GM23338 (cell line): ENCODE data around the gene PHACTR1. TPM values are rescaled to one million over a fixed set of nuclear protein-coding genes. Genes with fewer than 3 reads are reported as not detected.

Experiments used
- ATAC-seq: fragments of 200-7000 bp; cut with Tn5 transposase; 3 replicates; pipeline ENCODE4 v1.9.1; 2020
- DNase-seq: peaks from one replicate; pipeline ENCODE4 v3.0.0-alpha.2; 2015; ENCODE audit warnings: low spot score
- H2AFZ ChIP-seq: fragments of 200-600 bp; sonication (generic); 2 replicates; pipeline ENCODE4 v1.8.0; 2016; ENCODE audit warnings: antibody characterized with exemption, mild to moderate bottlenecking, moderate library complexity
- H3F3A ChIP-seq: fragments of 200-600 bp; sonication (generic); replicated peaks from 2 replicates; pipeline ENCODE4 v1.8.0; 2017; ENCODE audit warnings: antibody characterized with exemption, mixed run types, low read depth
- H3K27ac ChIP-seq: fragments of 200-600 bp; sonication (generic); 2 replicates; pipeline ENCODE4 v1.6.1; 2016; ENCODE audit warnings: low read depth
- H3K27me3 ChIP-seq: fragments of 200-600 bp; sonication (generic); 2 replicates; pipeline ENCODE4 v1.8.0; 2016; ENCODE audit warnings: mild to moderate bottlenecking, mixed run types, moderate library complexity; ENCODE audit not compliant: insufficient read depth
- H3K36me3 ChIP-seq: fragments of 200-600 bp; sonication (generic); 2 replicates; pipeline ENCODE4 v1.8.0; 2016; ENCODE audit warnings: mild to moderate bottlenecking; ENCODE audit not compliant: insufficient read depth
- H3K4me1 ChIP-seq: fragments of 200-600 bp; sonication (generic); 2 replicates; pipeline ENCODE4 v1.8.0; 2016; ENCODE audit warnings: mild to moderate bottlenecking, moderate library complexity; ENCODE audit not compliant: insufficient read depth
- H3K4me2 ChIP-seq: fragments of 200-600 bp; sonication (generic); 2 replicates; pipeline ENCODE4 v1.7.1; 2017; ENCODE audit warnings: mixed run types
- H3K4me3 ChIP-seq: fragments of 200-600 bp; sonication (generic); 2 replicates; pipeline ENCODE4 v1.6.1; 2016; ENCODE audit warnings: mixed run types
- H3K79me2 ChIP-seq: fragments of 200-600 bp; sonication (generic); replicated peaks from 2 replicates; pipeline ENCODE4 v1.8.0; 2017; ENCODE audit warnings: mild to moderate bottlenecking; ENCODE audit not compliant: insufficient read depth
- H3K9me2 ChIP-seq: fragments of 200-600 bp; sonication (generic); 2 replicates; pipeline ENCODE4 v1.8.0; 2017; ENCODE audit not compliant: insufficient read depth
- H4K20me1 ChIP-seq: fragments of 200-600 bp; sonication (generic); replicated peaks from 2 replicates; pipeline ENCODE4 v1.8.0; 2017; ENCODE audit warnings: mild to moderate bottlenecking; ENCODE audit not compliant: insufficient read depth
- H3K27ac Mint-ChIP-seq: 2 replicates; pipeline ENCODE4 v1.8.0; 2020; ENCODE audit warnings: inconsistent platforms, mild to moderate bottlenecking, moderate library complexity, mixed read lengths
- H3K27me3 Mint-ChIP-seq: 3 replicates; pipeline ENCODE4 v1.8.0; 2022; ENCODE audit warnings: low read depth, mild to moderate bottlenecking, moderate library complexity, mixed read lengths, inconsistent platforms; ENCODE audit not compliant: insufficient read depth, poor library complexity
- H3K36me3 Mint-ChIP-seq: 3 replicates; pipeline ENCODE4 v1.8.0; 2021; ENCODE audit warnings: low read depth, mild to moderate bottlenecking, inconsistent platforms, moderate library complexity, mixed read lengths
- H3K4me1 Mint-ChIP-seq: 3 replicates; pipeline ENCODE4 v1.8.0; 2020; ENCODE audit warnings: mild to moderate bottlenecking, inconsistent platforms, mixed read lengths
- H3K4me3 Mint-ChIP-seq: 3 replicates; pipeline ENCODE4 v1.8.0; 2021; ENCODE audit warnings: moderate library complexity, mild to moderate bottlenecking, inconsistent platforms, mixed read lengths
- H3K9me3 Mint-ChIP-seq: 3 replicates; pipeline ENCODE4 v1.8.0; 2020; ENCODE audit warnings: moderate library complexity, mild to moderate bottlenecking, inconsistent platforms, mixed read lengths
- EZH2 ChIP-seq: fragments of 200-600 bp; sonication (generic); IDR thresholded peaks from one replicate; pipeline ENCODE4 v1.8.0; 2017; ENCODE audit warnings: antibody characterized with exemption, mild to moderate bottlenecking, low read depth; ENCODE audit not compliant: unreplicated experiment
- EZH2phosphoT487 ChIP-seq: fragments of 200-600 bp; sonication (generic); IDR thresholded peaks from one replicate; pipeline ENCODE4 v1.8.1; 2018; ENCODE audit warnings: antibody characterized with exemption; ENCODE audit not compliant: unreplicated experiment
- JUNB ChIP-seq: IDR thresholded peaks from one replicate; pipeline ENCODE4 v1.6.1; 2016; ENCODE audit warnings: antibody characterized with exemption; ENCODE audit not compliant: unreplicated experiment
- NANOG ChIP-seq: IDR thresholded peaks from 2 replicates; pipeline ENCODE4 v1.6.1; 2016; ENCODE audit warnings: antibody characterized with exemption, borderline replicate concordance
- POLR2AphosphoS5 ChIP-seq: IDR thresholded peaks from 2 replicates; pipeline ENCODE4 v1.6.1; 2016; ENCODE audit warnings: antibody characterized with exemption, low read depth
- STAT1 ChIP-seq: IDR thresholded peaks from one replicate; pipeline ENCODE4 v1.6.1; 2016; ENCODE audit warnings: antibody characterized with exemption; ENCODE audit not compliant: unreplicated experiment
- ZNF114 ChIP-seq: fragments of 250-450 bp; sonication (Bioruptor Pico); IDR thresholded peaks from 2 replicates; pipeline ENCODE4 v1.5.0; 2020; ENCODE audit warnings: mild to moderate bottlenecking, moderate library complexity
- ZNF331 ChIP-seq: fragments of 250-450 bp; sonication (Bioruptor Pico); IDR thresholded peaks from 2 replicates; pipeline ENCODE4 v1.5.0; 2020; ENCODE audit warnings: low read depth, mild to moderate bottlenecking, moderate library complexity
- polyA plus RNA-seq: library from polyadenylated mRNA; unstranded; fragments of >200 nt; fragmentation: Nextera tagmentation; extraction: Ambion mirVana; gene quantifications from 2 replicates; pipeline ENCODE4 v1.2.1, GENCODE V29; 2016
- total RNA-seq: library from RNA; depleted of rRNA; stranded (reverse); fragments of >200 nt; shearing (Covaris generic); gene quantifications from 2 replicates; pipeline ENCODE4 v1.2.3, GENCODE V29; 2014
- TF ChIP-seq, protein P1 (sequence below): fragments of 250-450 bp; sonication (Bioruptor Pico); IDR thresholded peaks from 2 replicates; pipeline ENCODE4 v1.5.0; 2020; ENCODE audit warnings: mild to moderate bottlenecking, moderate library complexity
- TF ChIP-seq, protein P2 (sequence below): IDR thresholded peaks from one replicate; pipeline ENCODE4 v1.6.1; 2018; ENCODE audit warnings: antibody characterized with exemption; ENCODE audit not compliant: unreplicated experiment

PHACTR1 gene
- total and polyA plus RNA-seq, 2 experiments from 2014 or later, result 5.9 to 19.3 TPM

DNA sequence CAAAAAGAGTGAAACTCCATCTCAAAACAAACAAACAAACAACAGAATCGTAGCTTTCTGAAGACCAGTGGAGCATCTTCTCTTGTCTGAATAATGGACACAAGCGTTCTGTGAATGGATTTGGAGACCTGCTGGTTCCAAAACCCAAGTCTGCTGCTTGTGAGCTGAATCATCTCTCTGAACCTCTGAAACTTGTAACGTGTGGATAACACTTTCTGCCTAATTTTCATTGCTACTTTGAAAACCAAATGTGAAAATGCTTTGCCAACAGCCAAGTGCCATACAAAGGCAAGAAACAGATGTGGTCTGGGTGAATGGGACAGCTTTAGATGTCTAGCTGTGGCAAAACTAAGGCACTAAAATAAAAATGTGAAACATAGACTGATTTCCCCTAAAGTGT, 44.3 kb downstream of the PHACTR1 start:
- H3K27me3 ChIP-seq, result no peaks in the 10 kb centered on the region
- no peak overlapping the region for H3K4me3 Mint-ChIP-seq
- H3F3A ChIP-seq, result no peaks in the 10 kb centered on the region
- TF ChIP-seq NANOG (no peak), ZNF114 (CRISPR knock-in tag) (no peak), EZH2 (no peak), EZH2phosphoT487 (no peak)
- no peak overlapping the region for H3K4me2 ChIP-seq
- no peaks in the 10 kb centered on the region for H3K9me3 Mint-ChIP-seq
- peaks cover 20% of the 10 kb centered on the region; the same call in 2 of the 3 replicates for H3K4me1 Mint-ChIP-seq
- ATAC-seq (no peak), DNase-seq (no peak)
- H3K9me2 ChIP-seq, result no peaks in the 10 kb centered on the region
- H3K4me3 ChIP-seq, result no peak overlapping the region
- no peak overlapping the region for H3K27ac ChIP-seq
- H3K27ac Mint-ChIP-seq, result no peak overlapping the region
- peaks cover 3% of the 10 kb centered on the region; the same call in 1 of the 2 replicates for H3K79me2 ChIP-seq
- H3K27me3 Mint-ChIP-seq, result peaks cover 2% of the 10 kb centered on the region
- H2AFZ ChIP-seq, result no peak overlapping the region
- no peaks in the 10 kb centered on the region for H4K20me1 ChIP-seq
- H3K4me1 ChIP-seq, result peaks cover 10% of the 10 kb centered on the region
- H3K36me3 ChIP-seq, result no peaks in the 10 kb centered on the region
- H3K36me3 Mint-ChIP-seq, result no peaks in the 10 kb centered on the region

DNA sequence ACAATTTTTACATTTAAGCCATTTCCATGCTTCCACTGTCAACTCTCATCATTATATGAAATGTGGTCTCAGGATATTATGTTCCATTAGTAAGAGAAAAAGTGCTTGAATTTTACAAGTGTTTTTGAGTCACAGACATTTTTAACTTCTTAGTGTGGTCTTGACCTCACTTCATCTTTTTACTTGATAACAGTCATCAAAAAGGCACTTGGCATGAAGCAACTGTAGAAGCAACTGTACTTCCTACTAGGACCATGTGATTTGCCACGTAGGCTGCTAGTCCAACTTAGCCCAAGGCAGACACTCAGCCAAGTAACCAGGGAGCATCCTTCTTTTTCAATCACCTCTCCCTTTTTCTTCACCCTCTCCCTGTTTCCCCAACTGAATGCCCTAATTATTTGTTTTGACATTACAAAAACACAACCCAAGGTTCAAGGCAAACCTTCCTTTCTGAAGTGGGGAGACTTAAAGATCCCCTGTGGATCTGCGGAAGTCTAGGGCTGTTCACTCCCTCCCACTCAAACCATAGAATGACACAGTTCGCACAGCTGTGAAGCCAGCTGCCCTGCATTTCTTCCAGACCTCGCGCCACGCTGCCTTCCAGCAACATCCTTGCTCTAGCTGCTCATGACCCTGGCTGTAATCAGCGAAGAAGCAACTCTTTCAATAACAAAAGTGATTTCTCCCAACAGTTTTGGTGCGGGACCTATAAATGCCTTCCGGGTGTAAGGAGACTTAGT, 45.0 kb downstream of the PHACTR1 start:
- Histone ChIP-seq H3K27ac (0 out of 2 replicates have a peak overlapping the region, but pooled peaks have one; percentile 20), H3K36me3 (no peaks in the 10 kb centered on the region), H3F3A (no peaks in the 10 kb centered on the region), H3K4me1 (peaks cover 3% of the 10 kb centered on the region; the same call in 1 of the 2 replicates), H3K79me2 (peaks cover 3% of the 10 kb centered on the region; the same call in 1 of the 2 replicates), H3K27me3 (no peaks in the 10 kb centered on the region), H4K20me1 (no peaks in the 10 kb centered on the region), H3K4me2 (no peak overlapping the region), H3K4me3 (no peak overlapping the region), H2AFZ (no peak overlapping the region), H3K9me2 (no peaks in the 10 kb centered on the region)
- ATAC-seq (peak; percentile 52; the same call in 2 of the 3 replicates), DNase-seq (no peak)
- H3K36me3 Mint-ChIP-seq, result no peaks in the 10 kb centered on the region
- no peaks in the 10 kb centered on the region for H3K9me3 Mint-ChIP-seq
- no peak overlapping the region for H3K4me3 Mint-ChIP-seq
- no peak overlapping the region for H3K27ac Mint-ChIP-seq
- H3K4me1 Mint-ChIP-seq, result peaks cover 14% of the 10 kb centered on the region; the same call in 2 of the 3 replicates
- peaks cover 2% of the 10 kb centered on the region for H3K27me3 Mint-ChIP-seq
- no peak for TF ChIP-seq ZNF114 (CRISPR knock-in tag)
- TF ChIP-seq POLR2AphosphoS5, result no peak
- TF ChIP-seq, protein P1, sequence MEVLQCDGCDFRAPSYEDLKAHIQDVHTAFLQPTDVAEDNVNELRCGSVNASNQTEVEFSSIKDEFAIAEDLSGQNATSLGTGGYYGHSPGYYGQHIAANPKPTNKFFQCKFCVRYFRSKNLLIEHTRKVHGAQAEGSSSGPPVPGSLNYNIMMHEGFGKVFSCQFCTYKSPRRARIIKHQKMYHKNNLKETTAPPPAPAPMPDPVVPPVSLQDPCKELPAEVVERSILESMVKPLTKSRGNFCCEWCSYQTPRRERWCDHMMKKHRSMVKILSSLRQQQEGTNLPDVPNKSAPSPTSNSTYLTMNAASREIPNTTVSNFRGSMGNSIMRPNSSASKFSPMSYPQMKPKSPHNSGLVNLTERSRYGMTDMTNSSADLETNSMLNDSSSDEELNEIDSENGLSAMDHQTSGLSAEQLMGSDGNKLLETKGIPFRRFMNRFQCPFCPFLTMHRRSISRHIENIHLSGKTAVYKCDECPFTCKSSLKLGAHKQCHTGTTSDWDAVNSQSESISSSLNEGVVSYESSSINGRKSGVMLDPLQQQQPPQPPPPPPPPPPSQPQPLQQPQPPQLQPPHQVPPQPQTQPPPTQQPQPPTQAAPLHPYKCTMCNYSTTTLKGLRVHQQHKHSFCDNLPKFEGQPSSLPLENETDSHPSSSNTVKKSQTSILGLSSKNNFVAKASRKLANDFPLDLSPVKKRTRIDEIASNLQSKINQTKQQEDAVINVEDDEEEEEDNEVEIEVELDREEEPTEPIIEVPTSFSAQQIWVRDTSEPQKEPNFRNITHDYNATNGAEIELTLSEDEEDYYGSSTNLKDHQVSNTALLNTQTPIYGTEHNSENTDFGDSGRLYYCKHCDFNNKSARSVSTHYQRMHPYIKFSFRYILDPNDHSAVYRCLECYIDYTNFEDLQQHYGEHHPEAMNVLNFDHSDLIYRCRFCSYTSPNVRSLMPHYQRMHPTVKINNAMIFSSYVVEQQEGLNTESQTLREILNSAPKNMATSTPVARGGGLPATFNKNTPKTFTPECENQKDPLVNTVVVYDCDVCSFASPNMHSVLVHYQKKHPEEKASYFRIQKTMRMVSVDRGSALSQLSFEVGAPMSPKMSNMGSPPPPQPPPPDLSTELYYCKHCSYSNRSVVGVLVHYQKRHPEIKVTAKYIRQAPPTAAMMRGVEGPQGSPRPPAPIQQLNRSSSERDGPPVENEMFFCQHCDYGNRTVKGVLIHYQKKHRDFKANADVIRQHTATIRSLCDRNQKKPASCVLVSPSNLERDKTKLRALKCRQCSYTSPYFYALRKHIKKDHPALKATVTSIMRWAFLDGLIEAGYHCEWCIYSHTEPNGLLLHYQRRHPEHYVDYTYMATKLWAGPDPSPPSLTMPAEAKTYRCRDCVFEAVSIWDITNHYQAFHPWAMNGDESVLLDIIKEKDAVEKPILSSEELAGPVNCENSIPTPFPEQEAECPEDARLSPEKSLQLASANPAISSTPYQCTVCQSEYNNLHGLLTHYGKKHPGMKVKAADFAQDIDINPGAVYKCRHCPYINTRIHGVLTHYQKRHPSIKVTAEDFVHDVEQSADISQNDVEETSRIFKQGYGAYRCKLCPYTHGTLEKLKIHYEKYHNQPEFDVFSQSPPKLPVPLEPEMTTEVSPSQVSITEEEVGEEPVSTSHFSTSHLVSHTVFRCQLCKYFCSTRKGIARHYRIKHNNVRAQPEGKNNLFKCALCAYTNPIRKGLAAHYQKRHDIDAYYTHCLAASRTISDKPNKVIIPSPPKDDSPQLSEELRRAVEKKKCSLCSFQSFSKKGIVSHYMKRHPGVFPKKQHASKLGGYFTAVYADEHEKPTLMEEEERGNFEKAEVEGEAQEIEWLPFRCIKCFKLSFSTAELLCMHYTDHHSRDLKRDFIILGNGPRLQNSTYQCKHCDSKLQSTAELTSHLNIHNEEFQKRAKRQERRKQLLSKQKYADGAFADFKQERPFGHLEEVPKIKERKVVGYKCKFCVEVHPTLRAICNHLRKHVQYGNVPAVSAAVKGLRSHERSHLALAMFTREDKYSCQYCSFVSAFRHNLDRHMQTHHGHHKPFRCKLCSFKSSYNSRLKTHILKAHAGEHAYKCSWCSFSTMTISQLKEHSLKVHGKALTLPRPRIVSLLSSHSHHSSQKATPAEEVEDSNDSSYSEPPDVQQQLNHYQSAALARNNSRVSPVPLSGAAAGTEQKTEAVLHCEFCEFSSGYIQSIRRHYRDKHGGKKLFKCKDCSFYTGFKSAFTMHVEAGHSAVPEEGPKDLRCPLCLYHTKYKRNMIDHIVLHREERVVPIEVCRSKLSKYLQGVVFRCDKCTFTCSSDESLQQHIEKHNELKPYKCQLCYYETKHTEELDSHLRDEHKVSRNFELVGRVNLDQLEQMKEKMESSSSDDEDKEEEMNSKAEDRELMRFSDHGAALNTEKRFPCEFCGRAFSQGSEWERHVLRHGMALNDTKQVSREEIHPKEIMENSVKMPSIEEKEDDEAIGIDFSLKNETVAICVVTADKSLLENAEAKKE, result no peak
- TF ChIP-seq, protein P2, sequence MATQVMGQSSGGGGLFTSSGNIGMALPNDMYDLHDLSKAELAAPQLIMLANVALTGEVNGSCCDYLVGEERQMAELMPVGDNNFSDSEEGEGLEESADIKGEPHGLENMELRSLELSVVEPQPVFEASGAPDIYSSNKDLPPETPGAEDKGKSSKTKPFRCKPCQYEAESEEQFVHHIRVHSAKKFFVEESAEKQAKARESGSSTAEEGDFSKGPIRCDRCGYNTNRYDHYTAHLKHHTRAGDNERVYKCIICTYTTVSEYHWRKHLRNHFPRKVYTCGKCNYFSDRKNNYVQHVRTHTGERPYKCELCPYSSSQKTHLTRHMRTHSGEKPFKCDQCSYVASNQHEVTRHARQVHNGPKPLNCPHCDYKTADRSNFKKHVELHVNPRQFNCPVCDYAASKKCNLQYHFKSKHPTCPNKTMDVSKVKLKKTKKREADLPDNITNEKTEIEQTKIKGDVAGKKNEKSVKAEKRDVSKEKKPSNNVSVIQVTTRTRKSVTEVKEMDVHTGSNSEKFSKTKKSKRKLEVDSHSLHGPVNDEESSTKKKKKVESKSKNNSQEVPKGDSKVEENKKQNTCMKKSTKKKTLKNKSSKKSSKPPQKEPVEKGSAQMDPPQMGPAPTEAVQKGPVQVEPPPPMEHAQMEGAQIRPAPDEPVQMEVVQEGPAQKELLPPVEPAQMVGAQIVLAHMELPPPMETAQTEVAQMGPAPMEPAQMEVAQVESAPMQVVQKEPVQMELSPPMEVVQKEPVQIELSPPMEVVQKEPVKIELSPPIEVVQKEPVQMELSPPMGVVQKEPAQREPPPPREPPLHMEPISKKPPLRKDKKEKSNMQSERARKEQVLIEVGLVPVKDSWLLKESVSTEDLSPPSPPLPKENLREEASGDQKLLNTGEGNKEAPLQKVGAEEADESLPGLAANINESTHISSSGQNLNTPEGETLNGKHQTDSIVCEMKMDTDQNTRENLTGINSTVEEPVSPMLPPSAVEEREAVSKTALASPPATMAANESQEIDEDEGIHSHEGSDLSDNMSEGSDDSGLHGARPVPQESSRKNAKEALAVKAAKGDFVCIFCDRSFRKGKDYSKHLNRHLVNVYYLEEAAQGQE, result no peak
- TF ChIP-seq EZH2phosphoT487, result no peak
- no peak for TF ChIP-seq JUNB
- no peak for TF ChIP-seq STAT1
- TF ChIP-seq ZNF331 (CRISPR knock-in tag), result no peak
